Neuronal stem cell (in vitro differentiated cells): Measurements from ENCODE around the gene ARL4C.

Experiments used
- DNase-seq: peaks from one replicate; pipeline ENCODE4 v3.0.0-alpha.2; 2013; ENCODE audit warnings: low spot score
- H2AFZ ChIP-seq: one replicate; pipeline ENCODE4 v1.6.1; 2013; ENCODE audit warnings: mild to moderate bottlenecking, low read length, inconsistent platforms
- H2AK5ac ChIP-seq: 2 replicates; pipeline ENCODE4 v1.6.1; 2013; ENCODE audit warnings: low read depth, mild to moderate bottlenecking, inconsistent platforms, low read length, moderate library complexity, mixed read lengths
- H2BK120ac ChIP-seq: 2 replicates; pipeline ENCODE4 v1.6.1; 2013; ENCODE audit warnings: low read depth, mild to moderate bottlenecking, inconsistent platforms, low read length, moderate library complexity, mixed read lengths
- H2BK12ac ChIP-seq: one replicate; pipeline ENCODE4 v1.6.1; 2013; ENCODE audit warnings: low read length, inconsistent platforms
- H2BK15ac ChIP-seq: 2 replicates; pipeline ENCODE4 v1.6.1; 2013; ENCODE audit warnings: mild to moderate bottlenecking, low read length, inconsistent platforms, mixed read lengths
- H2BK5ac ChIP-seq: one replicate; pipeline ENCODE4 v1.6.1; 2013; ENCODE audit warnings: inconsistent platforms, mild to moderate bottlenecking, low read length, moderate library complexity
- H3K14ac ChIP-seq: one replicate; pipeline ENCODE4 v1.6.1; 2013; ENCODE audit warnings: low read length, inconsistent platforms
- H3K18ac ChIP-seq: 2 replicates; pipeline ENCODE4 v1.6.1; 2013; ENCODE audit warnings: low read length, inconsistent platforms
- H3K23ac ChIP-seq: 2 replicates; pipeline ENCODE4 v1.6.1; 2013; ENCODE audit warnings: low read depth, mild to moderate bottlenecking, mixed read lengths, low read length, inconsistent platforms; ENCODE audit not compliant: poor library complexity
- H3K27ac ChIP-seq: replicated peaks from 3 replicates; pipeline ENCODE4 v1.5.1; 2013; ENCODE audit warnings: low read length, inconsistent platforms
- H3K27me3 ChIP-seq, 3 experiments: 2 replicates each; pipeline ENCODE4 v1.6.1; 2013; ENCODE audit warnings: low read length in 3 of 3, mild to moderate bottlenecking in 2 of 3, inconsistent platforms in 1 of 3, low read depth in 1 of 3, mixed read lengths in 1 of 3, moderate library complexity in 1 of 3; ENCODE audit not compliant: control insufficient read depth in 3 of 3, insufficient read depth in 3 of 3
- H3K36me3 ChIP-seq, 2 donors: replicated peaks in 1 of 2; 2 replicates each; pipeline ENCODE4 v1.6.1; 2013; ENCODE audit warnings: low read length in 2 of 2; ENCODE audit not compliant: control insufficient read depth in 2 of 2, insufficient read depth in 2 of 2
- H3K4ac ChIP-seq: 2 replicates; pipeline ENCODE4 v1.6.1; 2013; ENCODE audit warnings: inconsistent platforms, mild to moderate bottlenecking, low read length, moderate library complexity
- H3K4me1 ChIP-seq, 2 donors: 1 replicate in 1 of 2; 2 replicates in 1 of 2; pipeline ENCODE4 v1.6.1; 2013; ENCODE audit warnings: low read length in 2 of 2, low read depth in 1 of 2; ENCODE audit not compliant: control insufficient read depth in 2 of 2, insufficient read depth in 1 of 2
- H3K4me2 ChIP-seq: one replicate; pipeline ENCODE4 v1.6.1; 2013; ENCODE audit warnings: mild to moderate bottlenecking, low read length, inconsistent platforms; ENCODE audit not compliant: insufficient read depth, poor library complexity, severe bottlenecking
- H3K4me3 ChIP-seq, 2 donors: 2 replicates each; pipeline ENCODE4 v1.5.1; 2013; ENCODE audit warnings: low read length in 2 of 2, mild to moderate bottlenecking in 2 of 2, inconsistent platforms in 1 of 2, moderate library complexity in 1 of 2
- H3K79me1 ChIP-seq: one replicate; pipeline ENCODE4 v1.6.1; 2013; ENCODE audit warnings: low read depth, mild to moderate bottlenecking, inconsistent platforms, low read length, moderate library complexity
- H3K9ac ChIP-seq: one replicate; pipeline ENCODE4 v1.6.1; 2013; ENCODE audit warnings: mild to moderate bottlenecking, low read depth, low read length, inconsistent platforms; ENCODE audit not compliant: poor library complexity
- H3K9me3 ChIP-seq, 2 donors: replicated peaks in 1 of 2; 2 replicates each; pipeline versions ENCODE3 to v1.6.1; 2013; ENCODE audit warnings: low read length in 2 of 2, mild to moderate bottlenecking in 2 of 2, inconsistent platforms in 1 of 2, low read depth in 1 of 2, mixed read lengths in 1 of 2, moderate library complexity in 1 of 2; ENCODE audit not compliant: control insufficient read depth in 2 of 2, insufficient read depth in 1 of 2
- H4K8ac ChIP-seq: one replicate; pipeline ENCODE4 v1.6.1; 2013; ENCODE audit warnings: low read depth, mild to moderate bottlenecking, inconsistent platforms, low read length, moderate library complexity
- H4K91ac ChIP-seq: one replicate; pipeline ENCODE4 v1.6.1; 2013; ENCODE audit warnings: low read length, low read depth, mild to moderate bottlenecking, inconsistent platforms; ENCODE audit not compliant: poor library complexity
- WGBS, 2 donors: extraction: QIAGEN DNeasy Blood & Tissue Kit; methylation state at CpG; one replicate each; pipeline ENCODE4 v1.1.7; 2013; ENCODE audit warnings: missing lambda C conversion rate in 2 of 2, mixed read lengths in 1 of 2; ENCODE audit not compliant: insufficient read length in 2 of 2, insufficient replicate concordance in 1 of 2; ENCODE audit errors: extremely low coverage in 2 of 2; 5-methylcytosine and 5-hydroxymethylcytosine counted together

ARL4C gene

GRCh38 chr2:234494361-234495250 is 2.3 kb downstream of the ARL4C start:
- Histone ChIP-seq H3K4ac (no peak overlapping the region), H3K9ac (peak overlapping the region; percentile 97), H3K14ac (no peak overlapping the region), H2BK5ac (no peak overlapping the region), H4K8ac (no peak overlapping the region), H3K4me3 (peak overlapping the region; percentile 73 to 93), H3K4me2 (peak overlapping the region; percentile 50), H3K4me1 (peaks cover 11 to 19% of the 10 kb centered on the region in 2 donors), H2AK5ac (peak overlapping the region; percentile 4), H3K27me3 (peaks cover 0 to 37% (median 0%) of the 10 kb centered on the region in 3 experiments), H2BK12ac (no peak overlapping the region), H3K27ac (peak overlapping the region; percentile 47), H2AFZ (peak overlapping the region; percentile 85), H4K91ac (no peak overlapping the region), H3K9me3 (no peaks in the 10 kb centered on the region), H2BK15ac (no peak overlapping the region), H3K79me1 (peaks cover 7% of the 10 kb centered on the region), H3K23ac (no peak overlapping the region), H2BK120ac (no peak overlapping the region), H3K36me3 (peaks cover 0 to 2% of the 10 kb centered on the region in 2 donors), H3K18ac (peak overlapping the region; percentile 95)
- peak; percentile 66 for DNase-seq
- no CpG with 5 or more reads among the region's 9 CpGs for WGBS, 2 donors

- peak overlapping the region; percentile 73 to 75 for H3K4me3 ChIP-seq
Measured at GRCh38 chr2:234493796-234494195, 3.1 kb downstream of the ARL4C start.

GRCh38 chr2:234492717-234493485 is 4.0 kb downstream of the ARL4C start:
- Histone ChIP-seq H3K79me1 (peaks cover 7% of the 10 kb centered on the region), H3K27me3 (peaks cover 0 to 23% (median 0%) of the 10 kb centered on the region in 3 experiments), H3K4me1 (peaks cover 15 to 19% of the 10 kb centered on the region in 2 donors), H3K23ac (no peak overlapping the region), H3K4me2 (peak overlapping the region; percentile 63), H2AFZ (no peak overlapping the region), H2BK5ac (no peak overlapping the region), H3K14ac (no peak overlapping the region), H3K27ac (no peak overlapping the region), H4K8ac (no peak overlapping the region), H3K9ac (no peak overlapping the region), H3K18ac (no peak overlapping the region), H2AK5ac (no peak overlapping the region), H3K4me3 (peak overlapping the region in 1 of 2 donors; percentile 77), H2BK120ac (no peak overlapping the region), H2BK12ac (no peak overlapping the region), H3K4ac (no peak overlapping the region), H4K91ac (no peak overlapping the region), H2BK15ac (no peak overlapping the region), H3K9me3 (no peaks in the 10 kb centered on the region), H3K36me3 (peaks cover 0 to 2% of the 10 kb centered on the region in 2 donors)
- no peak for DNase-seq
- no CpG with 5 or more reads among the region's 10 CpGs for WGBS, 2 donors

More at GRCh38 chr2:234493796-234494195, 3.1 kb downstream of the ARL4C start:
- H3K18ac ChIP-seq = no peak overlapping the region
- no peak overlapping the region for H3K9ac ChIP-seq
- H3K36me3 ChIP-seq = peaks cover 0 to 2% of the 10 kb centered on the region in 2 donors
- no peak for DNase-seq
- peaks cover 16 to 19% of the 10 kb centered on the region in 2 donors for H3K4me1 ChIP-seq
- H4K91ac ChIP-seq = no peak overlapping the region
- H3K14ac ChIP-seq = no peak overlapping the region
- peaks cover 7% of the 10 kb centered on the region for H3K79me1 ChIP-seq
- no CpG with 5 or more reads among the region's 4 CpGs for WGBS, 2 donors
- no peak overlapping the region for H2AFZ ChIP-seq
- peaks cover 0 to 32% (median 0%) of the 10 kb centered on the region in 3 experiments for H3K27me3 ChIP-seq
- H3K4ac ChIP-seq = no peak overlapping the region
- no peak overlapping the region for H3K27ac ChIP-seq
- no peaks in the 10 kb centered on the region for H3K9me3 ChIP-seq
- H2AK5ac ChIP-seq = no peak overlapping the region
- peak overlapping the region; percentile 50 for H3K4me2 ChIP-seq
- no peak overlapping the region for H2BK5ac ChIP-seq
- no peak overlapping the region for H2BK15ac ChIP-seq
- no peak overlapping the region for H4K8ac ChIP-seq
- H3K23ac ChIP-seq = no peak overlapping the region
- no peak overlapping the region for H2BK12ac ChIP-seq
- no peak overlapping the region for H2BK120ac ChIP-seq

GRCh38 chr2:234491897-234492296 is 5.0 kb downstream of the ARL4C start:
- Histone ChIP-seq H2AK5ac (no peak overlapping the region), H2BK15ac (no peak overlapping the region), H3K4ac (no peak overlapping the region), H2BK120ac (no peak overlapping the region), H3K18ac (peak overlapping the region; percentile 16), H2BK12ac (no peak overlapping the region), H3K79me1 (peaks cover 7% of the 10 kb centered on the region), H3K4me2 (no peak overlapping the region), H3K14ac (no peak overlapping the region), H3K36me3 (peaks cover 0 to 2% of the 10 kb centered on the region in 2 donors), H3K9ac (no peak overlapping the region), H3K4me1 (peaks cover 12 to 19% of the 10 kb centered on the region in 2 donors), H3K4me3 (no peak overlapping the region), H2AFZ (no peak overlapping the region), H3K27ac (no peak overlapping the region), H2BK5ac (no peak overlapping the region), H3K23ac (no peak overlapping the region), H3K9me3 (no peaks in the 10 kb centered on the region), H4K8ac (no peak overlapping the region), H4K91ac (no peak overlapping the region), H3K27me3 (peaks cover 0 to 20% (median 0%) of the 10 kb centered on the region in 3 experiments)
- WGBS, 2 donors = no CpG with 5 or more reads among the region's 5 CpGs
- no peak for DNase-seq
